GM12801 (cell line): ENCODE measurements around the gene SFMBT2.

Source experiments
- CTCF ChIP-seq: IDR thresholded peaks from one replicate; pipeline ENCODE4 v1.5.1; 2011; ENCODE audit warnings: control low read depth; ENCODE audit not compliant: insufficient read length; ENCODE audit errors: extremely low read depth

Gene SFMBT2

GRCh38 chr10:7412237-7412927 lies 1.5 kb upstream of the SFMBT2 start:
- TF ChIP-seq CTCF, result no peak

GRCh38 chr10:7411671-7412128 lies 866 bp upstream of the SFMBT2 start:
- no peak for TF ChIP-seq CTCF

GRCh38 chr10:7410301-7410861 lies 453 bp downstream of the SFMBT2 start:
- TF ChIP-seq CTCF, result no peak

- TF ChIP-seq CTCF, result no peak
These were observed 1.1 kb downstream of the SFMBT2 start for GRCh38 chr10:7409732-7410168.

- no peak for TF ChIP-seq CTCF
These were observed 1.6 kb downstream of the SFMBT2 start for GRCh38 chr10:7409045-7409731.

- no peak for TF ChIP-seq CTCF
These were observed 2.4 kb downstream of the SFMBT2 start for GRCh38 chr10:7408291-7409044.
